ENCODE results near the gene EARS2. TPM values are rescaled to one million over a fixed set of nuclear protein-coding genes. Genes with fewer than 3 reads are reported as not detected.

Gene EARS2
- total and polyA plus RNA-seq, 12 donors = 20.0 to 85.7 (median 33.5) TPM

DNA sequence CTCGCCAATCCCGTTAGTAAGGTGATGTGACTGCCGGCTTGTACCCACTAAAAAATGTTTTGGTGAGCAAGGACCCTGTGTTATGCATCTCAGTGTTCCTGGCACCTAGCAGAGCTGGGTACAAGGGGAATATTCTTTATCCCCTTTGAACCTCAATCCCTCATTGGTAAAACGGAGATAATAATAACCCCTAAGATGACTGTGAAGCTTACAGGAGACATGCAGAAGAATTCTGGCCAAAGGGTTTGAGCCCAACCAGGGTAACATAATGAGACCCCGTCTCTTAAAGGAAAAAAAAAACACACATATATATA is 47.8 kb downstream of the EARS2 start:
- Histone ChIP-seq H3K9me3 (replicated peaks in 1 of 3) (no peaks in the 10 kb centered on the region), H3K4me3 (peak overlapping the region; percentile 19 to 95 (median 60)), H3K4me1 (replicated peaks in 1 of 2) (peaks cover 28 to 43% of the 10 kb centered on the region in 2 donors), H3K36me3 (replicated peaks in 1 of 2) (no peaks in the 10 kb centered on the region), H3K27ac (peak overlapping the region in 3 of 5 donors; percentile 45 to 96 (median 91)), H3K27me3 (no peaks in the 10 kb centered on the region)
- DNase-seq = no peak
- TF ChIP-seq POLR2A (IDR thresholded peaks at IDR 0.05) (no peak), CTCF (IDR thresholded peaks at IDR 0.05) (no peak)
- intact Hi-C loops (cut with DNase I) = loop anchor here in 1 of 2 donors (10.0 kb wide), 1 partner anchor 45 kb away; the partner anchor contains the start of genes EARS2 and UBFD1
- WGBS, 4 donors = 0 to 2% (median 1%) methylated on average over 5 of the region's 5 CpGs

DNA sequence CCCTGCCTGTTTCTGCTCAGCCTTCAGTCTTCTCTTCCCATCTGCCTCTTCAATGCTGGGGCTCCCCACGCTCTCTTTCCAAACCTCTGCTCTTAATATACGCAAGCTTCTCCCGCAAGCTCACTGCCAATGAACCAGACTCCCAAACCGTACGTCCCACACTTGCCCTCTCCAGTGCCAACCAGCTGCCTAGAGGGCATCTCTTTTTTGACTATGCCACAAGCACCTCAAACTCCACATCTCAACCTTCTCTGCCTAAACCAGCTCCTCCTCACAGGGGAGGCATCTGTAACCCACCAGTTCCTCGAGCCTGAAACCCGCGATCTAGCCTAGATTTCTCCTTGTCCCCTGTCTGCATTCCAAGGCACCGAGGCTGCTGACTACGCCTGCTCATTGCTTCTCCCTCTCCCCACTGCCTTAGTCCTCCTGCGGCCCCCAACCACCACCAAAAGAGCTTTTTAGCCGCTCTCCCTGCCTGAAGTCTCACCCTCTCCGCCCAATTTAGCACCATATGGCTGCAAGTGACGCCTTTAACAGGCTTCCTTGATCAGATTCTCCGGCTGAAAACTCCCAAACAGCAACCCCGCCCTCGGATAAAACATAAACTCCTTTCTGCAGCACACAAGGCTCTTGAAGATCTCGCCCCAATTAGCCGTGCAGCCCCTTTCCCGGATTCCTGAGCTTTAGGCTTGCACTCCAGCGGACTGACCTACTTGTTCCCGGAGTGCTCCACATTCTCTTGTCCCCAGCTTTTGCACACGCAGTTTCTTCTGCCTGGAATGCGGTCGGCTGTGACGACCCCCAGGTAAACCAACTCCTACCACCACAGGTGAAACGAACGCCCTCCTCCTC is 48.3 kb downstream of the EARS2 start:
- Histone ChIP-seq H3K36me3 (replicated peaks in 1 of 2) (no peaks in the 10 kb centered on the region), H3K4me1 (replicated peaks in 1 of 2) (peaks cover 30 to 48% of the 10 kb centered on the region in 2 donors), H3K4me3 (peak overlapping the region; percentile 19 to 95 (median 60)), H3K9me3 (replicated peaks in 1 of 3) (no peaks in the 10 kb centered on the region), H3K27ac (peak overlapping the region in 3 of 5 donors; percentile 45 to 96 (median 91)), H3K27me3 (no peaks in the 10 kb centered on the region)
- DNase-seq = no peak
- TF ChIP-seq POLR2A (IDR thresholded peaks at IDR 0.05) (peak in 1 of 2 donors; percentile 30), CTCF (IDR thresholded peaks at IDR 0.05) (no peak)
- WGBS, 4 donors = 11 to 20% (median 12%) methylated on average over 28 of the region's 28 CpGs
- intact Hi-C loops (cut with DNase I) = loop anchor here in 1 of 2 donors (10.0 kb wide), 1 partner anchor 46 kb away; the partner anchor contains the start of genes EARS2 and UBFD1

GRCh38 chr16:23506606-23506994 is 50.5 kb downstream of the EARS2 start:
- H3K9me3 ChIP-seq (replicated peaks in 1 of 3) = no peaks in the 10 kb centered on the region
- no peak overlapping the region for H3K27ac ChIP-seq
- H3K4me3 ChIP-seq = no peak overlapping the region
- no peak for DNase-seq
- TF ChIP-seq CTCF (IDR thresholded peaks at IDR 0.05) = no peak
- TF ChIP-seq POLR2A (IDR thresholded peaks at IDR 0.05) = no peak
- H3K36me3 ChIP-seq (replicated peaks in 1 of 2) = no peaks in the 10 kb centered on the region
- no peaks in the 10 kb centered on the region for H3K27me3 ChIP-seq
- intact Hi-C loops (cut with DNase I) = loop anchor here in 1 of 2 donors (10.0 kb wide), 1 partner anchor 48 kb away; the partner anchor contains the start of genes EARS2 and UBFD1
- peaks cover 36 to 64% of the 10 kb centered on the region in 2 donors for H3K4me1 ChIP-seq (replicated peaks in 1 of 2)
- WGBS, 4 donors = 92 to 98% (median 94%) methylated on average over 8 of the region's 8 CpGs

GRCh38 chr16:23505671-23506605 is 51.2 kb downstream of the EARS2 start:
- no peak for TF ChIP-seq POLR2A (IDR thresholded peaks at IDR 0.05)
- no peak for TF ChIP-seq CTCF (IDR thresholded peaks at IDR 0.05)
- intact Hi-C loops (cut with DNase I) = loop anchor here in 1 of 2 donors (10.0 kb wide), 1 partner anchor 49 kb away; the partner anchor contains the start of genes EARS2 and UBFD1
- DNase-seq = no peak
- Histone ChIP-seq H3K4me1 (replicated peaks in 1 of 2) (peaks cover 43 to 70% of the 10 kb centered on the region in 2 donors), H3K4me3 (no peak overlapping the region), H3K36me3 (replicated peaks in 1 of 2) (no peaks in the 10 kb centered on the region), H3K9me3 (replicated peaks in 1 of 3) (no peaks in the 10 kb centered on the region), H3K27ac (peak overlapping the region in 2 of 5 donors; percentile 19 to 67), H3K27me3 (no peaks in the 10 kb centered on the region)
- WGBS, 4 donors = 83 to 90% (median 86%) methylated on average over 7 of the region's 7 CpGs

Data from adrenal gland (tissue), 12 donors.